ENCODE results near the gene CDK10. TPM values are rescaled to one million over a fixed set of nuclear protein-coding genes. Genes with fewer than 3 reads are reported as not detected.
A peak's percentile ranks its signal among the peaks of the same experiment; 100 is the strongest.

The CDK10 gene
- total and polyA plus RNA-seq, 9 of the 15 experiments (the other 6 are each of a cell fraction or from before 2014, with no cell fraction given): 2.0 to 85.1 (median 40.1) TPM

DNA sequence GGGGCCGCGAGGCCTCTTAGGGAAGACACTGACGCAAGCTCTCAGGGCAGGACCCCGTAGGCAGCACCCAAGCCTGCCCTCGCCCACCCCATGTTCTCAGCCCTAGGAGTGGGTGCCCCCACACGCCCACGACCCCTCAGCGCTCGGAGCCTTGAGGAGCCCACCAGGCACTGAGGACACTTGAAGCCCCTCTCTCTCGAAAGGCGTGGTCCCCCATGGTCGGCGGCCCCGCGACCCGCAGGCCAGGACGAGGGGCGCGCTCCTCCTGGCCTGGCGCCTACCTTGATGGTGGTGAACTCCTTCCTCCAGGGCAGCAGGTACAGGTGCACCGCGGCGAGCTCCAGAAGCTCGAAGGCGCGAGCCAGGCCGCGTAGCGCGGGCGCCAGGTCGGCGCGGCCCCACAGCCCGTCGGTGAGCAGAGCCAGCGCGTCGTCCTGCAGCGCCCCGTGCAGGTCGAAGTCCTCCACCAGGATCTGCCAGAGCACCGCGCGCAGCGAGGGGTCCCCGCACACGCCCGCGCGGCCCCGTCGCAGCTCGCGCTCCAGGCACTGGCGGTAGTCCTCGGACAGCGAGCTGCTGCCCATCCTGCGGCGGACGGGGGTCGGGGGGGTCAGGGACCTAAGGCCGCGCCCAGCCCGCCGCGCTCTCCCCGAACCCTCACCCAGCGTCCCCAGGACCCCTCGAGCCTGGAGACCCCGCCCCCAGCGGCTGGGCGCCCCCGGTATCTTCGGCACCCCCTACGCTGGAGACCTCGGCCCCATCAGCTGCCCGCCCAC lies 14.3 kb downstream of the CDK10 start (continued):
- TF ChIP-seq, protein P1, sequence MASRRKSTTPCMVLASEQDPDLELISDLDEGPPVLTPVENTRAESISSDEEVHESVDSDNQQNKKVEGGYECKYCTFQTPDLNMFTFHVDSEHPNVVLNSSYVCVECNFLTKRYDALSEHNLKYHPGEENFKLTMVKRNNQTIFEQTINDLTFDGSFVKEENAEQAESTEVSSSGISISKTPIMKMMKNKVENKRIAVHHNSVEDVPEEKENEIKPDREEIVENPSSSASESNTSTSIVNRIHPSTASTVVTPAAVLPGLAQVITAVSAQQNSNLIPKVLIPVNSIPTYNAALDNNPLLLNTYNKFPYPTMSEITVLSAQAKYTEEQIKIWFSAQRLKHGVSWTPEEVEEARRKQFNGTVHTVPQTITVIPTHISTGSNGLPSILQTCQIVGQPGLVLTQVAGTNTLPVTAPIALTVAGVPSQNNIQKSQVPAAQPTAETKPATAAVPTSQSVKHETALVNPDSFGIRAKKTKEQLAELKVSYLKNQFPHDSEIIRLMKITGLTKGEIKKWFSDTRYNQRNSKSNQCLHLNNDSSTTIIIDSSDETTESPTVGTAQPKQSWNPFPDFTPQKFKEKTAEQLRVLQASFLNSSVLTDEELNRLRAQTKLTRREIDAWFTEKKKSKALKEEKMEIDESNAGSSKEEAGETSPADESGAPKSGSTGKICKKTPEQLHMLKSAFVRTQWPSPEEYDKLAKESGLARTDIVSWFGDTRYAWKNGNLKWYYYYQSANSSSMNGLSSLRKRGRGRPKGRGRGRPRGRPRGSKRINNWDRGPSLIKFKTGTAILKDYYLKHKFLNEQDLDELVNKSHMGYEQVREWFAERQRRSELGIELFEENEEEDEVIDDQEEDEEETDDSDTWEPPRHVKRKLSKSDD (conservative IDR thresholded peaks at IDR 0.05; ENCODE audit: low read length): no peak
- TF ChIP-seq, protein P2, sequence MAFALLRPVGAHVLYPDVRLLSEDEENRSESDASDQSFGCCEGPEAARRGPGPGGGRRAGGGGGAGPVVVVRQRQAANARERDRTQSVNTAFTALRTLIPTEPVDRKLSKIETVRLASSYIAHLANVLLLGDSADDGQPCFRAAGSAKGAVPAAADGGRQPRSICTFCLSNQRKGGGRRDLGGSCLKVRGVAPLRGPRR (CRISPR knock-in tag; IDR thresholded peaks at IDR 0.05): no peak
- TF ChIP-seq THRAP3 (IDR thresholded peaks at IDR 0.05; ENCODE audit: borderline replicate concordance) (no peak), KDM5B (IDR thresholded peaks at IDR 0.05; ENCODE audit: insufficient replicate concordance, low read depth, low read length) (no peak), SMARCA4 (IDR thresholded peaks at IDR 0.05) (no peak), TAF15 (IDR thresholded peaks at IDR 0.05; ENCODE audit: low read depth, low read length) (no peak), ZNF766 (CRISPR knock-in tag; conservative IDR thresholded peaks at IDR 0.05) (no peak), CBX3 (IDR thresholded peaks at IDR 0.05; ENCODE audit: borderline replicate concordance in 1 of 2, low read length in 2 of 2) (no peak), SMAD2 (IDR thresholded peaks at IDR 0.05; ENCODE audit: low read depth, low read length) (no peak), ADNP (tag; IDR thresholded peaks at IDR 0.05) (no peak), BRF1 (IDR thresholded peaks at IDR 0.05; ENCODE audit: borderline replicate concordance, extremely low read depth, insufficient read length) (no peak), TCF7L2 (IDR thresholded peaks at IDR 0.05; ENCODE audit: low read depth, low read length) (no peak), HNRNPK (IDR thresholded peaks at IDR 0.05; ENCODE audit: low read depth, low read length, poor library complexity, severe bottlenecking) (no peak)
- TF ChIP-seq, protein P3, sequence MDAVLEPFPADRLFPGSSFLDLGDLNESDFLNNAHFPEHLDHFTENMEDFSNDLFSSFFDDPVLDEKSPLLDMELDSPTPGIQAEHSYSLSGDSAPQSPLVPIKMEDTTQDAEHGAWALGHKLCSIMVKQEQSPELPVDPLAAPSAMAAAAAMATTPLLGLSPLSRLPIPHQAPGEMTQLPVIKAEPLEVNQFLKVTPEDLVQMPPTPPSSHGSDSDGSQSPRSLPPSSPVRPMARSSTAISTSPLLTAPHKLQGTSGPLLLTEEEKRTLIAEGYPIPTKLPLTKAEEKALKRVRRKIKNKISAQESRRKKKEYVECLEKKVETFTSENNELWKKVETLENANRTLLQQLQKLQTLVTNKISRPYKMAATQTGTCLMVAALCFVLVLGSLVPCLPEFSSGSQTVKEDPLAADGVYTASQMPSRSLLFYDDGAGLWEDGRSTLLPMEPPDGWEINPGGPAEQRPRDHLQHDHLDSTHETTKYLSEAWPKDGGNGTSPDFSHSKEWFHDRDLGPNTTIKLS (IDR thresholded peaks at IDR 0.05; ENCODE audit: borderline replicate concordance, low read depth): no peak
- TF ChIP-seq, protein P4, sequence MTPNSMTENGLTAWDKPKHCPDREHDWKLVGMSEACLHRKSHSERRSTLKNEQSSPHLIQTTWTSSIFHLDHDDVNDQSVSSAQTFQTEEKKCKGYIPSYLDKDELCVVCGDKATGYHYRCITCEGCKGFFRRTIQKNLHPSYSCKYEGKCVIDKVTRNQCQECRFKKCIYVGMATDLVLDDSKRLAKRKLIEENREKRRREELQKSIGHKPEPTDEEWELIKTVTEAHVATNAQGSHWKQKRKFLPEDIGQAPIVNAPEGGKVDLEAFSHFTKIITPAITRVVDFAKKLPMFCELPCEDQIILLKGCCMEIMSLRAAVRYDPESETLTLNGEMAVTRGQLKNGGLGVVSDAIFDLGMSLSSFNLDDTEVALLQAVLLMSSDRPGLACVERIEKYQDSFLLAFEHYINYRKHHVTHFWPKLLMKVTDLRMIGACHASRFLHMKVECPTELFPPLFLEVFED (CRISPR knock-in tag; conservative IDR thresholded peaks at IDR 0.05): no peak
- TF ChIP-seq, protein P5, sequence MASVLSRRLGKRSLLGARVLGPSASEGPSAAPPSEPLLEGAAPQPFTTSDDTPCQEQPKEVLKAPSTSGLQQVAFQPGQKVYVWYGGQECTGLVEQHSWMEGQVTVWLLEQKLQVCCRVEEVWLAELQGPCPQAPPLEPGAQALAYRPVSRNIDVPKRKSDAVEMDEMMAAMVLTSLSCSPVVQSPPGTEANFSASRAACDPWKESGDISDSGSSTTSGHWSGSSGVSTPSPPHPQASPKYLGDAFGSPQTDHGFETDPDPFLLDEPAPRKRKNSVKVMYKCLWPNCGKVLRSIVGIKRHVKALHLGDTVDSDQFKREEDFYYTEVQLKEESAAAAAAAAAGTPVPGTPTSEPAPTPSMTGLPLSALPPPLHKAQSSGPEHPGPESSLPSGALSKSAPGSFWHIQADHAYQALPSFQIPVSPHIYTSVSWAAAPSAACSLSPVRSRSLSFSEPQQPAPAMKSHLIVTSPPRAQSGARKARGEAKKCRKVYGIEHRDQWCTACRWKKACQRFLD (CRISPR knock-in tag; IDR thresholded peaks at IDR 0.05): 0 out of 2 replicates have a peak, but pooled peaks have one; percentile 79
- TF ChIP-seq, protein P6, sequence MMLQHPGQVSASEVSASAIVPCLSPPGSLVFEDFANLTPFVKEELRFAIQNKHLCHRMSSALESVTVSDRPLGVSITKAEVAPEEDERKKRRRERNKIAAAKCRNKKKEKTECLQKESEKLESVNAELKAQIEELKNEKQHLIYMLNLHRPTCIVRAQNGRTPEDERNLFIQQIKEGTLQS (IDR thresholded peaks at IDR 0.05): no peak
- TF ChIP-seq, protein P6 (CRISPR knock-in tag; conservative IDR thresholded peaks at IDR 0.05): no peak
